NOMO-1 treated with dmso at 0.1 percent for 144 hours (cell line): ENCODE results near the gene ZNRF4.

ENCODE experiments used
- DNase-seq: peaks from one replicate; lab custom pipeline; 2025; ENCODE audit not compliant: unreplicated experiment; lab: John Stamatoyannopoulos, UW

Gene ZNRF4

DNA sequence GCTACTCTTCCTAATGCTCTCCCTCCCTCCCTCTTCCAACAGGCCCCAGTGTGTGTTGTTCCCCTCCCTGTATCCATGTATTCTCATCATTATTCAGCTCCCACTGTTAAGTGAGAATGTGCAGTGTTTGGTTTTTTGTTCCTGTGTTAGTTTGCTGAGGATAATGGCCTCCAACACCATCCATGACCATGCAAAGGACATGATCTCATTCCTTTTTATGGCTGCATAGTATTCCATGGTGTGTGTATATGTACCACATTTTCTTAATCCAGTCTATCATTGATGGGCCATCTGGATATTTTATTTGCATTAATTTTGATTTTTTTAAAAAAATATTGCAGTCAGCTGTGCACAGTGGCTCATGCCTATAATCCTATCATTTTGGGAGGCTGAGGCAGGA is 15.8 kb upstream of the ZNRF4 start:
- no peak for DNase-seq

- DNase-seq, result no peak
These were observed 14.9 kb upstream of the ZNRF4 start for GRCh38 chr19:5440299-5440698.

DNA sequence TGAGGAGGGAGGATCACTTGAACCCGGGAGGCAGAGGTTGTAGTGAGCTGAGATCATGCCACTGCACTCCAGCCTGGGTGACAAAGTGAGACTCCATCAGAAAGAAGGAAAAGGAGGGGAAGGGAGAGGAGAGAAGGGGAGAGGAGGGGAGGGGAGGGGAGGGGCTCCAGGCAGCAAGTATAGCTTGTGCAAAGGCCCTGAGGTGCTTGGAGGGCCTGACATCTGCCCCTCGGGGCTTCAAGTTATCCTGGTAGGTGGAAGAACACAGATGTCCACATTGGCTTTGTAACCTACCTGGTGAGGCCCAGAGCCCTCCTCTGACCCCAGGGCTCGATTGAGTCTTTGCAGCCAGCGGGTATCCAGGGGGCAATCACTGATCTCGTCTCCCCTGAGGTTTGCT is 11.5 kb upstream of the ZNRF4 start:
- DNase-seq, result no peak

GRCh38 chr19:5444431-5444830 is 10.8 kb upstream of the ZNRF4 start:
- no peak for DNase-seq

DNA sequence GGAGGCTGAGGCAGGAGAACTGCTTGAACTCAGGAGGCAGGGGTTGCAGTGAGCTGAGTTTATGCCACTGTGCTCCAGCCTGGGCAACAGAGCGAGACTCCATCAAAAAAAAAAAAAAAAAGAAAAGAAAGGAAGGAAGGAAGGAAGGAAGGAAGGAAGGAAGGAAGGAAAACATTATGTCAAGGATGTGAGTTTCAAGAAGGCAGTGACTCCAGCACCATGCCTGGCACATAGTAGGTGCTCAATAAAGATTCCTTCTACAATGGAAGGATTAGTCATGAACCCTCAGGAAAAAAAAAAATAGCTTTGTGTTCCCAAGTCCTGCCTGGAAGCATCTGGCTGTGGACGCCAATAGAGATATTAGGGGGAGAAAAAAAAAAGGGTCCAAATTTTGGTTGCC is 10.1 kb upstream of the ZNRF4 start:
- no peak for DNase-seq

DNA sequence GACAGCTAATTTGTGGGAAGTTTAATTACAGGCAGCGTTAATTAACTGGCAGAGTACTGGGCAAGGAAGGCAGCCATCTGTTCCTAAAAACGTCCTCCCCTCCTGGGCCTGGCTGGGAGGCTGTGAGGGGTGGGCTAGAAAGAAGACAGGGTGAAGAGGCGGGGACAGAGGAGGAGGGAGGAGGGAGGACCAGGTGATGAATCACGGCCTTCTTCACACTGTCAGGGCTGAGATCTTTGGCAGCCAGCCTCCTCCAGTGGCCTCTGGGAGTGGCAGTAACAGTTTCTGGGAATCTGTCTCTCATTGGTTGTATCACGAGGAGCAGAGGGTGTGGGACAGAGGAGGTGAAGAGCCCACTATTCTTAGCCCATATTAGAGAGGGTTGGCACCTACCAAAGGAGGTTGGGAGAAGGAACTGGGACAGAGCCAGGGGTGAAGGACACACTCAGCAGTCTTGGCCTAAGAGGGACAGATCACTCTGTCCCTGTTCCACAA is 9.6 kb upstream of the ZNRF4 start:
- no peak for DNase-seq

DNA sequence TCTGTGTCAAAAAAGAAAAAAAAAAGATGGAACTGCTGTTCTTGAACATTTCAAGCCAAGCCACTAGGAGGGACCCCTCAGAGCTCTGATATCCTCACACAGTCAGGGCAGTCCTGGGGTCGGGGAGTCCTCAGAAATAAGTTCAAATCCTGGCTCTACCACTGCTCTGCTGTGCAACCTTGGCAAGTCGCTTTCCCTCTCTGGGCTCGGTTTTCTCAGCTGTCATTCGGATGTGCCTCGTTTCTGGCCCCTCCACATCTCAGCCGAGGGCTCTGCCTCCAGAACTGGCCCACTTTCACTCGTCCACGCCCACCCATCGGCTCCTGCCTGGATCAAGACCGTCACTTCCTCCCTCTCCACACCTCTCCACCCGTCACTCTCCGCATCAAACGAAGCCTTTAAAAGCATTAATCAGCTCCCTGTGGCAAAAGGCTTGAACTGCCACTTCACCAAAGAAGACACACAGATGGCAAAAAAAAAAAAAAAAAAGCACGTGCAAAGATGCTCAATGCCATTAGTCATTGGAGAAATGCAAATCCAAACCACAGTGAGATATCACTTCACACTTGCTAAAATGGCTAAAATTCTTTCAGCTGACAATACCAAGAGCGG is 7.4 kb upstream of the ZNRF4 start:
- DNase-seq, result no peak

- no peak for DNase-seq
These were observed 6.8 kb upstream of the ZNRF4 start for GRCh38 chr19:5448374-5448773.

DNA sequence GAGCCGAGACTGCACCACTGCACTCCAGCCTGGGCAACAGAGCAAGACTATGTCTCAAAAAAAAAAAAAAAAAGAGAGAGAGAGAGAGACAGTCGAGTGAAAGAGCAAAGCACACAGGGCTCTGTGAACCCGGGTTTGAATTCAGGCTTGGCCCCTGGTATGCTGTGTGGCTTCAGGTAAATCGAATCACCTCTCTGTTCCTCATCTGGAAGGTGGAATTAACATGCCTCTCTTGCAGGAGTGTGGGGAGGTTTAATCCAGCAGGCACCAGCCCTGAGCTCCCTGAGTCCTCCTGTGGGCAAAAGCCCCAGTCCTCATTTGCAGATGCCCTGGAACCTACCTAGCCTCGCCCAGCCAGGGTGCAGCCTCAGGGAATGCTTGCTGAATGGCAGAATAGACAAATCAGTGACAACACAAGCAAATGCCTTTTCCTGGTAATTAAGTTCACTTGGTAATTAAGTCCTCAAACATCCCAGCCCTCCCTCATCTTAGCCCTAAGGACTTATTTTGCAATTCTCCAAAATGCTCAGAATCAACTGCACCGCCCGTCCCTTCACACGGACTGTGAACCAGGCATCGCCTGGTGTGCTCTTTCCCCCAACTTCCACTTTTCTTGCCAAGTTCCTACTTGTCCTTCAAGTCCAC is 4.6 kb upstream of the ZNRF4 start:
- no peak for DNase-seq

- DNase-seq, result no peak
These were observed 3.7 kb upstream of the ZNRF4 start for GRCh38 chr19:5451494-5451893.

DNA sequence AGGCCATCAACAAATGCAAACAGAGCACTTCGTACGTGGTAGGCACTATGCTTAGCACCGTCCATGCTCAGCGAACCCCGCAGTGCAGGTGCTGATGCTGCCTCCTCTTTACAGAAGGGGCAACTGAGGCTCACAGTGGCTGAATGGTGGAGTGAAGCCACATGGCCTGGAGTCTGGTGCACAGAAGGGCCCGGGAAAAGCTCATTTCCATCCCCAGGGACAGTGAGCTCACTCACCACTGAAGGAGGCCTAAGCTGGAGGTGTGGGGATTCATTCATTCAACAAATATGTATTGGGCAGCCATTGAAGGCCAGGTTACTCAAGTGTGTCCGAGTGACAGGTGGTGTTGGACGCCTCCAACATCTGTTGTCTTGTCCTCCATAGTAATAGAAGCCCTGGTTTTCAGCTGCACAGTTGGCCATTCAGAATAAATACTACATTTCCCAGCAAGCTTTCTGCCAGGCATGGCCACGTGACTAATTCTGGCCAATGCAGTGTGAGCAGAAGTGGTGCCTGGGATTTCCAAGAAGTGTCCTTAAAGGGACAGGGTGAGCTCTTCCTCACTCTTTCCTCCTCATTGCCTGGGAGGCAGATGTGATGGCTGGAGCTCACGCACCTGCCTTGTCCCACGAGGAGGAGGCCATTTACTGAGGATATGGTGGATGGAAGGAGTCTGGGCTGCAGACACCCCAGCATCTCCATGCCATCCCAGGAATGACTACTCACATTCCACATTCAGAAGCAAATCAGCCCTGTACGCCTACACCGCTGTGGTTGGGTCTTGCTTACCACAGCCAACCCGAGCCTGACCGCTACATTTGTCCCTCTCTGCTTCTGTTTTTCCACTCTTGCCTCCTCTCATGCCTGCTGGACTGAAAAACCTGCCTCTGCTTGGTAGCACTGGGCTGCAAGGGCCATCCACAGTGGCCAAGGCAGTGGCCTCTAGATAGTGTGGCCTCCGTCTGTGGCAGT is 2.3 kb upstream of the ZNRF4 start:
- DNase-seq, result no peak

GRCh38 chr19:5454743-5455142 is 474 bp upstream of the ZNRF4 start:
- DNase-seq, result no peak

DNA sequence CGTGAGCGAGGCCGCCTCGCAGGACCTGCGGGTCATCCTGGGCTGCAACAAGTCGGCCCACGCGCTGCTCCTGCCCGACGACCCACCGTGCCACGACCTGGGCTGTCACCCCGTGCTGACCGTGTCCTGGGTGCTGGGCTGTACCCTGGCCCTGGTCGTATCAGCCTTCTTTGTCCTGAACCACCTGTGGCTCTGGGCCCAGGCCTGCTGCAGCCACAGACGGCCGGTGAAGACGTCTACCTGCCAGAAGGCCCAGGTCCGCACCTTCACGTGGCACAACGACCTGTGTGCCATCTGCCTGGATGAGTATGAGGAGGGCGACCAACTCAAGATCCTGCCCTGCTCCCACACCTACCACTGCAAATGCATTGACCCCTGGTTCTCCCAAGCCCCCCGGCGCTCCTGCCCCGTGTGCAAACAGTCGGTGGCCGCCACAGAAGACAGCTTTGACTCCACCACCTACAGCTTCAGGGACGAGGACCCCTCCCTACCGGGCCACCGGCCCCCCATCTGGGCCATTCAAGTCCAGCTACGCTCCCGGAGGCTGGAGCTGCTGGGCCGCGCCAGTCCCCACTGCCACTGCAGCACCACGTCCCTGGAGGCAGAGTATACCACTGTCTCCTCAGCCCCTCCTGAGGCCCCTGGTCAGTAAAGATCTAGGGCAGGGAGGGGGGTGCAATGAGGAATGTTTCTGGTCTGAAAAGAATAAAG is 1.1 kb downstream of the ZNRF4 start:
- DNase-seq, result no peak

GRCh38 chr19:5456841-5457200 is 1.6 kb downstream of the ZNRF4 start:
- no peak for DNase-seq

- DNase-seq, result no peak
These were observed 2.5 kb downstream of the ZNRF4 start for GRCh38 chr19:5457709-5458108.

- DNase-seq, result no peak
These were observed 3.2 kb downstream of the ZNRF4 start for GRCh38 chr19:5458420-5458819.

DNA sequence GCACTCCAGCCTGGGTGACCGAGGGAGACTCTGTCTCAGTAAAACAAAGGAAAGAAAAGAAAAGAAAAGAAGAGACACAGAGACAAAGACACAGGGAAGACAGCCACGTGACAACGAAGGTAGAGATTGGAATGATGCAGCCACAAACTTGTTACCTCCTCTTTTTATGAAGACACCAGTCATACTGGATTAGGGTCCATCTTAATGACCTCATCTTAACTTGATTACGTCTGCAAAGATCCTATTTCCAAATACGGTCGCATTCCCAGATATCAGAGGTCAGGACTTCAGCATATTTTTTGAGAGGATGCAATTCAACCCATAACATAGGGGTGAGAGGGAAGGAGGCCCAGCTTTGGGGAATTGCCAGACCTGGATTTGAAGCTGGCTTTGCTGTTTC is 4.1 kb downstream of the ZNRF4 start:
- no peak for DNase-seq

- DNase-seq, result no peak
These were observed 5.5 kb downstream of the ZNRF4 start for GRCh38 chr19:5460748-5461147.

GRCh38 chr19:5463959-5464358 is 8.7 kb downstream of the ZNRF4 start:
- DNase-seq, result no peak

GRCh38 chr19:5466072-5466471 is 10.9 kb downstream of the ZNRF4 start:
- DNase-seq, result no peak

GRCh38 chr19:5466814-5467291 is 11.6 kb downstream of the ZNRF4 start:
- no peak for DNase-seq
